Measurements from ENCODE around the gene ZDHHC3.

DNA sequence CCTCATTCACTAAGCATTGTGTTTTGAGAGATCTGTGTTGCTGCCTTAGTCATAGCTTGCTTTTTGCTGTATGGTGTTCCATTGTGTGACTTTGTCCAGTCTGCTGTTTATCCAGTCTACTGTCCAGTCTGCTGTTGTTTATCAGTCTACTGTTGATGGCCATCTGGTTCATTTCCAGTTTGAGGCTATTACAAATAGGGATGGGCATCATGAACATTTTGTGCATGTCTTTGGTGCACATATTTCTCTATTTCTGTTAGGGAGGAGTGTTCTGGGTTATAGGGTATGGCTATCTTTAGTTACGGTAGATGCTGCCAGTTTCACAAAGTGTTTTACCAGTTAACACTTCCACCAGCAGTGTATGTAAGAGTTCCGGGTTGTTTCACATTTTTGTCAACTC lies 27.9 kb upstream of the ZDHHC3 start:
- TF ChIP-seq, protein P1, sequence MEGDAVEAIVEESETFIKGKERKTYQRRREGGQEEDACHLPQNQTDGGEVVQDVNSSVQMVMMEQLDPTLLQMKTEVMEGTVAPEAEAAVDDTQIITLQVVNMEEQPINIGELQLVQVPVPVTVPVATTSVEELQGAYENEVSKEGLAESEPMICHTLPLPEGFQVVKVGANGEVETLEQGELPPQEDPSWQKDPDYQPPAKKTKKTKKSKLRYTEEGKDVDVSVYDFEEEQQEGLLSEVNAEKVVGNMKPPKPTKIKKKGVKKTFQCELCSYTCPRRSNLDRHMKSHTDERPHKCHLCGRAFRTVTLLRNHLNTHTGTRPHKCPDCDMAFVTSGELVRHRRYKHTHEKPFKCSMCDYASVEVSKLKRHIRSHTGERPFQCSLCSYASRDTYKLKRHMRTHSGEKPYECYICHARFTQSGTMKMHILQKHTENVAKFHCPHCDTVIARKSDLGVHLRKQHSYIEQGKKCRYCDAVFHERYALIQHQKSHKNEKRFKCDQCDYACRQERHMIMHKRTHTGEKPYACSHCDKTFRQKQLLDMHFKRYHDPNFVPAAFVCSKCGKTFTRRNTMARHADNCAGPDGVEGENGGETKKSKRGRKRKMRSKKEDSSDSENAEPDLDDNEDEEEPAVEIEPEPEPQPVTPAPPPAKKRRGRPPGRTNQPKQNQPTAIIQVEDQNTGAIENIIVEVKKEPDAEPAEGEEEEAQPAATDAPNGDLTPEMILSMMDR (conservative IDR thresholded peaks at IDR 0.05 in 1 of 2, IDR thresholded peaks at IDR 0.05 in 1 of 2; ENCODE audit: extremely low read depth in 1 of 2, insufficient read depth in 1 of 2, low read depth in 1 of 2, low read length in 2 of 2): no peak
- TF ChIP-seq EZH2 (IDR thresholded peaks at IDR 0.05; ENCODE audit: borderline replicate concordance, low read length): no peak
